ENCODE results near the gene CATSPERB. TPM values are rescaled to one million over a fixed set of nuclear protein-coding genes. Genes with fewer than 3 reads are reported as not detected.

CATSPERB gene
- total RNA-seq, 1 donor from 2014 or later = 5.6 TPM

DNA sequence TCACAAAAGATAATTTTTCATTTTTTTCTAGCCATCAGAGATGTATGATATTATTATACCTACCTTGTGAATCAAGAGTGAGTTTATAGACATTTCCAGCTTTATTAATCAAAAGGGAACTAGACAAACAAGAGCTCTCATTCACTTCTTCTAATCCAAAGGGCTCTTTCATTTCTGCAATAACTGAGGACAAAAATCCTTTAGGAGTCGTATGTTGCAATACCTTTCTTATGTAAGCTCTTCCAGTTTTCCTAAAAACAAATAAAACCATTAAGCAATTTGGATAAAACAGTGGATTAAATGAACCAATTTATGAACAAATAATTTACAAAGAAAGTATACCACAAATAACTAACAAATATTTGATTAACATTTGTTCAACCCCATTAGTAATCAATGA, 107.1 kb downstream of the CATSPERB start:
- H3K27ac Mint-ChIP-seq = no peak overlapping the region
- H3K36me3 Mint-ChIP-seq (ENCODE audit: insufficient read depth) = no peaks in the 10 kb centered on the region
- TF ChIP-seq, protein P1, sequence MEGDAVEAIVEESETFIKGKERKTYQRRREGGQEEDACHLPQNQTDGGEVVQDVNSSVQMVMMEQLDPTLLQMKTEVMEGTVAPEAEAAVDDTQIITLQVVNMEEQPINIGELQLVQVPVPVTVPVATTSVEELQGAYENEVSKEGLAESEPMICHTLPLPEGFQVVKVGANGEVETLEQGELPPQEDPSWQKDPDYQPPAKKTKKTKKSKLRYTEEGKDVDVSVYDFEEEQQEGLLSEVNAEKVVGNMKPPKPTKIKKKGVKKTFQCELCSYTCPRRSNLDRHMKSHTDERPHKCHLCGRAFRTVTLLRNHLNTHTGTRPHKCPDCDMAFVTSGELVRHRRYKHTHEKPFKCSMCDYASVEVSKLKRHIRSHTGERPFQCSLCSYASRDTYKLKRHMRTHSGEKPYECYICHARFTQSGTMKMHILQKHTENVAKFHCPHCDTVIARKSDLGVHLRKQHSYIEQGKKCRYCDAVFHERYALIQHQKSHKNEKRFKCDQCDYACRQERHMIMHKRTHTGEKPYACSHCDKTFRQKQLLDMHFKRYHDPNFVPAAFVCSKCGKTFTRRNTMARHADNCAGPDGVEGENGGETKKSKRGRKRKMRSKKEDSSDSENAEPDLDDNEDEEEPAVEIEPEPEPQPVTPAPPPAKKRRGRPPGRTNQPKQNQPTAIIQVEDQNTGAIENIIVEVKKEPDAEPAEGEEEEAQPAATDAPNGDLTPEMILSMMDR (IDR thresholded peaks at IDR 0.05; ENCODE audit: unreplicated experiment) = no peak
- peaks cover 3% of the 10 kb centered on the region for H3K9me3 Mint-ChIP-seq (ENCODE audit: low read depth)
- H3K4me1 Mint-ChIP-seq (ENCODE audit: low read depth) = peaks cover 2% of the 10 kb centered on the region
- H3K27me3 Mint-ChIP-seq = no peaks in the 10 kb centered on the region
- H3K4me3 Mint-ChIP-seq (ENCODE audit: low read depth) = no peak overlapping the region
- DNase-seq (ENCODE audit: low spot score, unreplicated experiment) = no peak

DNA sequence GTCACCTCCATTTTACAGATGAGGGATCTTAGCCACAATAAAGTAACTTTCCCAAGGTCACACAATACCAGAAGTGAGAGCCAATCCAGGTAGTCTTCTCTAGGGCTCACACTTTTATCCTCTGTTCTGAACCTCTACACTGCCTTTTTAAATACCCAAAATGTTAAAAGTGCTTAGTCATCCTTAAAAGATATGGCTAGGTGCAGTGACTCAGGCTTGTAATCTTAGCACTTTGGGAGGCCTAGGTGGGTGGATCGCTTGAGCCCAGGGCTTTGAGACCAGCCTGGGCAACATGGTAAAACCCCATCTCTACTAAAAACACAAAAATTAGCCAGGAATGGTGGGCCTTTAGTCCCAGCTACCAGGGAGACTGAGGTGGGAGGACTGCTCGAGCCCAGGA, 117.7 kb downstream of the CATSPERB start:
- H3K36me3 Mint-ChIP-seq (ENCODE audit: insufficient read depth) = peaks cover 4% of the 10 kb centered on the region
- H3K4me1 Mint-ChIP-seq (ENCODE audit: low read depth) = no peaks in the 10 kb centered on the region
- DNase-seq (ENCODE audit: low spot score, unreplicated experiment) = no peak
- no peaks in the 10 kb centered on the region for H3K27me3 Mint-ChIP-seq
- TF ChIP-seq, protein P1 (IDR thresholded peaks at IDR 0.05; ENCODE audit: unreplicated experiment) = no peak
- peaks cover 3% of the 10 kb centered on the region for H3K9me3 Mint-ChIP-seq (ENCODE audit: low read depth)
- H3K4me3 Mint-ChIP-seq (ENCODE audit: low read depth) = no peak overlapping the region
- no peak overlapping the region for H3K27ac Mint-ChIP-seq

GRCh38 chr14:91613459-91614112, 118.3 kb downstream of the CATSPERB start:
- Mint-ChIP-seq H3K36me3 (ENCODE audit: insufficient read depth) (peaks cover 4% of the 10 kb centered on the region), H3K27ac (no peak overlapping the region), H3K9me3 (ENCODE audit: low read depth) (peaks cover 3% of the 10 kb centered on the region), H3K4me1 (ENCODE audit: low read depth) (no peaks in the 10 kb centered on the region), H3K4me3 (ENCODE audit: low read depth) (no peak overlapping the region), H3K27me3 (no peaks in the 10 kb centered on the region)
- no peak for DNase-seq (ENCODE audit: low spot score, unreplicated experiment)
- TF ChIP-seq, protein P1 (IDR thresholded peaks at IDR 0.05; ENCODE audit: unreplicated experiment) = no peak

DNA sequence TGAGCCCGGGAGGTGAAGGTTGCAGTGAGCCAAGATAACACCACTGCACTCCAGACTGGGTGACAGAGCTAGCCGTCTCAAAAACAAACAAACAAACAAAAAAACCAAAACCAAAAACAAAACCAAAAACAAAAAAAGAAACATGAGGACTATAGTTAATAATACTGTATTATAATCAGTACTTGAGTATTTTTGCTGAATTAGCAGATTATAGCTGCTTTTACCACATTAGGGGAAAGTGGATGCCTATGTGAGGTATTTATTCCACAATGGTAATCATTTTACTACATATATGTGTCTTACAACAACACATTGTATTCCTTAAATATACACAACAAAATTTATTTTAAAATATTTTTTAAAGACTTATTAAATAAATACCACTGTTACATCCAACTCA, 120.4 kb downstream of the CATSPERB start:
- peaks cover 4% of the 10 kb centered on the region for H3K36me3 Mint-ChIP-seq (ENCODE audit: insufficient read depth)
- no peaks in the 10 kb centered on the region for H3K27me3 Mint-ChIP-seq
- H3K4me1 Mint-ChIP-seq (ENCODE audit: low read depth) = peaks cover 7% of the 10 kb centered on the region
- H3K4me3 Mint-ChIP-seq (ENCODE audit: low read depth) = no peak overlapping the region
- H3K27ac Mint-ChIP-seq = no peak overlapping the region
- peaks cover 3% of the 10 kb centered on the region for H3K9me3 Mint-ChIP-seq (ENCODE audit: low read depth)
- no peak for DNase-seq (ENCODE audit: low spot score, unreplicated experiment)
- TF ChIP-seq, protein P1 (IDR thresholded peaks at IDR 0.05; ENCODE audit: unreplicated experiment) = no peak

GRCh38 chr14:91609161-91609560, 122.7 kb downstream of the CATSPERB start:
- Mint-ChIP-seq H3K9me3 (ENCODE audit: low read depth) (no peaks in the 10 kb centered on the region), H3K27ac (no peak overlapping the region), H3K4me1 (ENCODE audit: low read depth) (peaks cover 7% of the 10 kb centered on the region), H3K4me3 (ENCODE audit: low read depth) (no peak overlapping the region), H3K36me3 (ENCODE audit: insufficient read depth) (no peaks in the 10 kb centered on the region), H3K27me3 (no peaks in the 10 kb centered on the region)
- no peak for DNase-seq (ENCODE audit: low spot score, unreplicated experiment)
- TF ChIP-seq, protein P1 (IDR thresholded peaks at IDR 0.05; ENCODE audit: unreplicated experiment) = no peak
